ENCODE measurements around the gene PARD6A. TPM values are rescaled to one million over a fixed set of nuclear protein-coding genes. Genes with fewer than 3 reads are reported as not detected.

PARD6A gene
- total and polyA plus RNA-seq, 7 donors: 4.2 to 16.6 (median 12.8) TPM

DNA sequence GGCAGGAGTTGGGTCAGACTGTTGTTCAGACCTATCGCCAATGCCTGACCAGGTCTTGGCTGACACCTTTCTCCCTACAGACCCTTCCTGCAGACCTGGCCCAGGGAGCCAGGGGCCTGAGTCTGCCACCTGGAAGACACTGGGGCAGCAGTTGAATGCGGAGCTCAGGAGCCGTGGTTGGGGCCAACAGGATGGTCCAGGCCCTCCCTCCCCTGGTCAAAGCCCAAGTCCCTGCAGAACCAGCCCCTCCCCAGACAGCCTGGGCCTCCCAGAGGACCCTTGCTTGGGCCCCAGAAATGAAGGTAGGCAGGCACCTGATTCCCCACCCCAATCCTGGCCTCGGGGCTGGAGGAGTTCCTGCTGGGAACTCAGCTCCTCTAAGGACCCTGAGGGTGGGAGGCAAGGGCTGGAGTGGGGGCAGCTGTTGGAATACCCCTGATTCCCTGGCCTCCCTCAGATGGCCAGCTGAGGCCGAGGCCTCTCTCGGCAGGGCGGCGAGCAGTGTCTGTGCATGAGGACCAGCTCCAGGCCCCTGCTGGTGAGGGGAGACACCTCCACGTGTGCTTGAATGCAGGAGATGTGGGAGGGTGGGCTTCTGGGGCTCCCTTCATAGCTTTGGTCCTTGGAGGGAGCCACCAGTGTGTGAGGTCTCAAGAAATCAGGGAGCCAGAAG, 4.3 kb upstream of the PARD6A start:
- H3K4me1 ChIP-seq: peaks cover 0 to 37% (median 30%) of the 10 kb centered on the region in 4 donors
- peaks cover 21 to 42% (median 32%) of the 10 kb centered on the region in 3 donors for H3K27me3 ChIP-seq
- no peak for TF ChIP-seq POLR2A (IDR thresholded peaks at IDR 0.05)
- no peak for TF ChIP-seq CTCF (IDR thresholded peaks at IDR 0.05)
- TF ChIP-seq POLR2AphosphoS5 (IDR thresholded peaks at IDR 0.05): no peak
- TF ChIP-seq EP300 (IDR thresholded peaks at IDR 0.05): no peak
- no peaks in the 10 kb centered on the region for H3K9me3 ChIP-seq
- H3K4me3 ChIP-seq: no peak overlapping the region
- peaks cover 0 to 17% (median 4%) of the 10 kb centered on the region in 4 donors for H3K36me3 ChIP-seq
- intact Hi-C loops (cut with DNase I): no loop called here
- H3K27ac ChIP-seq: no peak overlapping the region
- no peak for DNase-seq
- 84 to 86% methylated on average over 9 of the region's 9 CpGs for WGBS, 2 donors

- intact Hi-C loops (cut with DNase I): no loop called here
- Histone ChIP-seq H3K9me3 (no peaks in the 10 kb centered on the region), H3K27ac (no peak overlapping the region), H3K27me3 (peaks cover 18 to 36% (median 25%) of the 10 kb centered on the region in 3 donors), H3K4me3 (no peak overlapping the region), H3K4me1 (peaks cover 0 to 41% (median 34%) of the 10 kb centered on the region in 4 donors), H3K36me3 (peaks cover 0 to 17% (median 4%) of the 10 kb centered on the region in 4 donors)
- DNase-seq: no peak
- 94 to 96% methylated on average over 16 of the region's 16 CpGs for WGBS, 2 donors
- TF ChIP-seq EP300 (IDR thresholded peaks at IDR 0.05) (no peak), POLR2A (IDR thresholded peaks at IDR 0.05) (no peak), POLR2AphosphoS5 (IDR thresholded peaks at IDR 0.05) (no peak), CTCF (IDR thresholded peaks at IDR 0.05) (no peak)
These were observed 3.6 kb upstream of the PARD6A start for GRCh38 chr16:67657017-67657608.

GRCh38 chr16:67657751-67658518, 2.8 kb upstream of the PARD6A start:
- no peak overlapping the region for H3K27ac ChIP-seq
- peaks cover 3 to 21% (median 7%) of the 10 kb centered on the region in 4 donors for H3K36me3 ChIP-seq
- TF ChIP-seq POLR2AphosphoS5 (IDR thresholded peaks at IDR 0.05) (no peak), POLR2A (IDR thresholded peaks at IDR 0.05) (no peak), EP300 (IDR thresholded peaks at IDR 0.05) (no peak), CTCF (IDR thresholded peaks at IDR 0.05) (no peak)
- WGBS, 2 donors: 94 to 95% methylated on average over 18 of the region's 18 CpGs
- peaks cover 18 to 28% (median 19%) of the 10 kb centered on the region in 3 donors for H3K27me3 ChIP-seq
- DNase-seq: peak; percentile 65
- intact Hi-C loops (cut with DNase I): no loop called here
- H3K4me1 ChIP-seq: peaks cover 0 to 35% (median 30%) of the 10 kb centered on the region in 4 donors
- H3K9me3 ChIP-seq: no peaks in the 10 kb centered on the region
- H3K4me3 ChIP-seq: no peak overlapping the region

GRCh38 chr16:67658849-67659674, 1.7 kb upstream of the PARD6A start:
- intact Hi-C loops (cut with DNase I): no loop called here
- TF ChIP-seq CTCF (IDR thresholded peaks at IDR 0.05) (no peak), POLR2AphosphoS5 (IDR thresholded peaks at IDR 0.05) (no peak), EP300 (IDR thresholded peaks at IDR 0.05) (no peak), POLR2A (IDR thresholded peaks at IDR 0.05) (no peak)
- peak; percentile 66 for DNase-seq
- no peaks in the 10 kb centered on the region for H3K9me3 ChIP-seq
- H3K36me3 ChIP-seq: peaks cover 6 to 32% (median 11%) of the 10 kb centered on the region in 4 donors
- peaks cover 7 to 16% (median 8%) of the 10 kb centered on the region in 3 donors for H3K27me3 ChIP-seq
- H3K4me1 ChIP-seq: peaks cover 0 to 26% (median 21%) of the 10 kb centered on the region in 4 donors
- peak overlapping the region; percentile 92 to 96 (median 96) for H3K27ac ChIP-seq
- WGBS, 2 donors: 34 to 39% methylated on average over 21 of the region's 21 CpGs
- peak overlapping the region; percentile 65 to 94 (median 80) for H3K4me3 ChIP-seq
